ENCODE data around the gene AGAP1. TPM values are rescaled to one million over a fixed set of nuclear protein-coding genes. Genes with fewer than 3 reads are reported as not detected.

The AGAP1 gene
- total and polyA plus RNA-seq, 7 donors, result 4.2 to 21.6 (median 16.6) TPM

DNA sequence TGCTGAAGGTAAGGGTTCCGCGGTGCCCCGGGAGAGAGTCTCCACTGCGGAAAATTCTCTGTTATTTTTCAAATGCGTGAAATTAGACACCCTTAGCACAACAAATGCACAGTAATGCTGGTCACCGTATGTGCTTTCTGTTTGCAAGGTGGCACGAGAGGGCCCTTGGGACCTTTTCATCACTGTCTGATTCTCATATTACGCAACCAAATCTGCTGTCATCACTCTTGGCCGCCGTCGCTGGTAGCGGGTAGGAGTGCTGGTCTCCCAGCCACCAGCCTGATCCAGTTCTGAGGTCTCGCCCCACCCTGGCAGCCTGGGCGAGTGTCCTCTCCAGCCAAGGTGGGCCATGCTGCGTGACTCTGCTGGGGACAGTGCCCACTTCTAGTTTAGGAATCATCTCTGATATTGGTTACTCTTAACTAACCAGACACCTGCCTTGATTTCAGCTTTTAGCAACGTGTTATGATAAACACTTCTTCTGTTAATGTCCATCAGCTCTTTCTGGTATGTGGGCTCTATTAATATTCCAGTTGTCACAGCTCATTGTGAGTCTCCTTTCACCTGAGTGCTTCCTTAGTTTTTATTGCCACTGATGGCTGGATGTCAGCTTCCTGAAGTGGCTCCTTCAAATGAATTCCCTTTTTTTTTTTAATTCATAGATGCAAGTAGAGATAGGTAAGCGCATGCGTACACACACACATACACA is 474.9 kb downstream of the AGAP1 start:
- Histone ChIP-seq H3K36me3 (ENCODE audit: insufficient read depth in 1 of 2, low read depth in 1 of 2) (peaks cover 0 to 2% of the 10 kb centered on the region in 2 donors), H3K27me3 (ENCODE audit: insufficient read depth in 3 of 3, low read length in 2 of 3) (no peaks in the 10 kb centered on the region), H3K4me1 (no peaks in the 10 kb centered on the region), H3K9me3 (no peaks in the 10 kb centered on the region), H3K27ac (peak overlapping the region; percentile 25), H3K4me3 (peak overlapping the region; percentile 48)
- ATAC-seq, result peak; percentile 88 to 97 (median 92)
- TF ChIP-seq, protein P1, sequence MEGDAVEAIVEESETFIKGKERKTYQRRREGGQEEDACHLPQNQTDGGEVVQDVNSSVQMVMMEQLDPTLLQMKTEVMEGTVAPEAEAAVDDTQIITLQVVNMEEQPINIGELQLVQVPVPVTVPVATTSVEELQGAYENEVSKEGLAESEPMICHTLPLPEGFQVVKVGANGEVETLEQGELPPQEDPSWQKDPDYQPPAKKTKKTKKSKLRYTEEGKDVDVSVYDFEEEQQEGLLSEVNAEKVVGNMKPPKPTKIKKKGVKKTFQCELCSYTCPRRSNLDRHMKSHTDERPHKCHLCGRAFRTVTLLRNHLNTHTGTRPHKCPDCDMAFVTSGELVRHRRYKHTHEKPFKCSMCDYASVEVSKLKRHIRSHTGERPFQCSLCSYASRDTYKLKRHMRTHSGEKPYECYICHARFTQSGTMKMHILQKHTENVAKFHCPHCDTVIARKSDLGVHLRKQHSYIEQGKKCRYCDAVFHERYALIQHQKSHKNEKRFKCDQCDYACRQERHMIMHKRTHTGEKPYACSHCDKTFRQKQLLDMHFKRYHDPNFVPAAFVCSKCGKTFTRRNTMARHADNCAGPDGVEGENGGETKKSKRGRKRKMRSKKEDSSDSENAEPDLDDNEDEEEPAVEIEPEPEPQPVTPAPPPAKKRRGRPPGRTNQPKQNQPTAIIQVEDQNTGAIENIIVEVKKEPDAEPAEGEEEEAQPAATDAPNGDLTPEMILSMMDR (IDR thresholded peaks at IDR 0.05), result no peak
- 44 to 60% (median 46%) methylated on average over 18 of the region's 18 CpGs for WGBS, 3 donors
- intact Hi-C loops (cut with DNase I), result no loop called here
- DNase-seq, result peak; percentile 35 to 73

DNA sequence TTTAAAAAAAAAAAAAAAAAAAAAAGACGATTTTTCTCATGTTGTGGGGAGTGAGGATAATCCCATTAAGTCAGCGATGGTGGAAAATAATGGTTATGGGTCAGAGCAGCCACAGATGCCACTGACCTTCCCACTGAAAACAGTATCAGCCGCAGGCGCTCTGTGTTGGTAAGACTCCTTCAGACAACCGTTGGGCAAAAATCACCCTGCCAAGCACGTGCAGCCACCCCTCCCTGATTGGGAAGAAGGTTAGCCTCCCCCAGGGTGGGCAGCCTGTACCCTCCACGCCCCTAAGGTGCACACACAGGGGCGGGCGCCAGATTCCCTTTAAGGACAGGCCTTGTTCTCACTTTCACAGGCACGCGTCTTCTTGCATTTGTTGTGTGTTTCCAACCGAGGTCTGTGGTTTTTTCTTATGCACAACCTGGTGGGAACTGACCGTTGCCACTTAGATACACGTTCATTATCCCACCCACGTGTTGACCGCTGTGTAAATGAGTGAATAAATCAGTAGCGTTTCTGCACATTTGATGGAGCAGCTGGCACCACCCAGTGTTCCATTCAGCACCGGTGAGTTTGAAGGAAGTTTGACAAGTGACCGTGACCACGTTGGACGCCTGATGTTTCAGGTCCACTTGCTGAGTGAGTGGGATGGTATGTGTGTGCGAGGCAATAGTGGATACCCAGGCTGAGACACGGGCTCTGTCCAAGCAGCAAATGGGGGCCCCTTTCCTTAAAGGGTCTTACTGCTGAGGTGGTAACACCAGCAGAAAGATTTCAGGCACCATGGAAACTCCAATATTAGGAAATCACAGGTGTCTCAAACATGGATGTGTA is 476.6 kb downstream of the AGAP1 start:
- TF ChIP-seq, protein P1 (IDR thresholded peaks at IDR 0.05), result no peak
- WGBS, 3 donors, result 92 to 96% (median 93%) methylated on average over 22 to 23 of the region's 23 CpGs
- no peak for DNase-seq
- Histone ChIP-seq H3K9me3 (no peaks in the 10 kb centered on the region), H3K36me3 (ENCODE audit: insufficient read depth in 1 of 2, low read depth in 1 of 2) (peaks cover 0 to 2% of the 10 kb centered on the region in 2 donors), H3K27me3 (ENCODE audit: insufficient read depth in 3 of 3, low read length in 2 of 3) (no peaks in the 10 kb centered on the region), H3K27ac (no peak overlapping the region), H3K4me3 (no peak overlapping the region), H3K4me1 (no peaks in the 10 kb centered on the region)
- intact Hi-C loops (cut with DNase I), result no loop called here
- ATAC-seq, result no peak

DNA sequence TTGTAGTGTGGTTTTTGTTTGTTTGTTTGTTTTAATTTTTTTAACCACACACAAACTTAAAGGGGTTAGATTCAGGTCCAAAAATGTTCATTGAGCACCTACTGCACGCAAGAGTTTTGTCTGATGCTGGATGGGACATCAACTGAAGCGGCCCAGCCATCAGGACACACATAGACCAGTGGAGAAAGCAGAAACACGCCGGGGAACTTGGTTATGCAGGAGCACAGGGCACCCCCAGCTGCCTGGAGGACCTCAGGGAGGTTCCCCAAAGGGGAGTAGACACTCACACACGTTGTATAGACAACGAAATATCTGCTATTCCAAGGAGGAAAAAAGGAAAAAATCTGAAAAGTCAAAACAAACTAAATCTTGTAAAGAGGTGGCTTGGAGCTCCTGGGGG is 482.7 kb downstream of the AGAP1 start:
- DNase-seq (no peak), ATAC-seq (no peak)
- Histone ChIP-seq H3K36me3 (ENCODE audit: insufficient read depth in 1 of 2, low read depth in 1 of 2) (peaks cover 0 to 8% of the 10 kb centered on the region in 2 donors), H3K27me3 (ENCODE audit: insufficient read depth in 3 of 3, low read length in 2 of 3) (no peaks in the 10 kb centered on the region), H3K4me3 (no peak overlapping the region), H3K27ac (no peak overlapping the region), H3K9me3 (no peaks in the 10 kb centered on the region), H3K4me1 (no peaks in the 10 kb centered on the region)
- TF ChIP-seq, protein P1 (IDR thresholded peaks at IDR 0.05), result no peak
- intact Hi-C loops (cut with DNase I), result no loop called here
- 95 to 98% (median 97%) methylated on average over 6 of the region's 6 CpGs for WGBS, 3 donors

DNA sequence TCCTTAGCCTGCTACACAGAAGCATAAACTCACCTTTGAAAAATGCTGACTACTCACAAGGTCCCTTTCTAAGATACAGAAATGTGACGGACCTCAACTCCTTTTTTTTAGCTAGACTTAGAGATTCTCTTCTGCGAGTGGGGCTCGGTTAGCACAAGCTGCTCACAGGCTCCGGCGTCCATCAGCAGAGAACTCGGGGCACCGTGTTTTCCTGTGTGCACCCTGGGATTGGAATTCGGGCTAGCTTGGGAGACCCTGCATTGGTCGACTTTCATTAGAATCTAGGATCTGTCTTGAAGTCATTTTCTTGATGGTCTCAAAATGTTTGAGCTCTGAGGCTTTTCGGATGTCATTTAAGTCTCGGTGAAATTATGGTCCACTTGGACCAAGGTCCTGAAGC is 483.1 kb downstream of the AGAP1 start:
- Histone ChIP-seq H3K27ac (no peak overlapping the region), H3K4me1 (no peaks in the 10 kb centered on the region), H3K27me3 (ENCODE audit: insufficient read depth in 3 of 3, low read length in 2 of 3) (no peaks in the 10 kb centered on the region), H3K9me3 (no peaks in the 10 kb centered on the region), H3K4me3 (no peak overlapping the region), H3K36me3 (ENCODE audit: insufficient read depth in 1 of 2, low read depth in 1 of 2) (peaks cover 0 to 8% of the 10 kb centered on the region in 2 donors)
- WGBS, 3 donors, result 96 to 97% (median 97%) methylated on average over 11 of the region's 11 CpGs
- TF ChIP-seq, protein P1 (IDR thresholded peaks at IDR 0.05), result no peak
- ATAC-seq, result no peak
- DNase-seq, result no peak
- intact Hi-C loops (cut with DNase I), result no loop called here
